Urothelium cell line (cell line): ENCODE measurements around the gene RASL11B.
"Not testable (repeated sequence)": the region's sequence is repeated elsewhere in the genome, so short reads cannot be mapped to it uniquely, and the experiment has no call there.

Experiments used
- DNase-seq: peaks from one replicate; pipeline ENCODE4 v3.0.0; 2011; ENCODE audit warnings: low spot score, mixed read lengths
- FAIRE-seq: peaks from 2 replicates; lab custom pipeline; 2011; peaks lifted over from hg19 to GRCh38; lab: Jason Lieb, UNC

RASL11B gene

GRCh38 chr4:52861879-52862616 lies at the start of gene RASL11B:
Gene RASL11B, plus strand, starts transcription at chr4:52862317. Its CDS starts 191 bp downstream, at chr4:52862508.
- DNase-seq = peak; percentile 91
- FAIRE-seq = no peak

- no peak for FAIRE-seq
- DNase-seq = no peak
Observed at GRCh38 chr4:52813546-52813945, 48.6 kb upstream of the RASL11B start.

- FAIRE-seq (no peak), DNase-seq (no peak)
Observed at GRCh38 chr4:52822583-52822971, 39.5 kb upstream of the RASL11B start.

GRCh38 chr4:52822972-52823701 lies 39.0 kb upstream of the RASL11B start:
- DNase-seq (peak; percentile 81), FAIRE-seq (peak; percentile 56)

GRCh38 chr4:52823702-52824092 lies 38.4 kb upstream of the RASL11B start:
- DNase-seq (no peak), FAIRE-seq (no peak)

GRCh38 chr4:52824270-52824602 lies 37.9 kb upstream of the RASL11B start:
- DNase-seq = no peak
- no peak for FAIRE-seq

GRCh38 chr4:52824603-52825459 lies 37.3 kb upstream of the RASL11B start:
- FAIRE-seq (peak; percentile 79), DNase-seq (no peak)

GRCh38 chr4:52825460-52826090 lies 36.5 kb upstream of the RASL11B start:
- peak; percentile 93 for FAIRE-seq

GRCh38 chr4:52833941-52834525 lies 28.1 kb upstream of the RASL11B start:
- FAIRE-seq (no peak), DNase-seq (no peak)

More at GRCh38 chr4:52825460-52826090, 36.5 kb upstream of the RASL11B start:
- DNase-seq = no peak

GRCh38 chr4:52834641-52835456 lies 27.3 kb upstream of the RASL11B start:
- not testable (repeated sequence) for DNase-seq, FAIRE-seq

- no peak for FAIRE-seq
Observed at GRCh38 chr4:52836120-52836519, 26.0 kb upstream of the RASL11B start.

GRCh38 chr4:52836678-52837077 lies 25.4 kb upstream of the RASL11B start:
- FAIRE-seq = no peak
- DNase-seq = no peak

More at GRCh38 chr4:52836120-52836519, 26.0 kb upstream of the RASL11B start:
- DNase-seq = no peak

GRCh38 chr4:52837716-52838558 lies 24.2 kb upstream of the RASL11B start:
- DNase-seq (peak; percentile 92), FAIRE-seq (peak; percentile 95)

- DNase-seq = no peak
- peak; percentile 82 for FAIRE-seq
Observed at GRCh38 chr4:52838729-52839586, 23.2 kb upstream of the RASL11B start.

- DNase-seq = no peak
- FAIRE-seq = no peak
Observed at GRCh38 chr4:52840531-52841370, 21.4 kb upstream of the RASL11B start.

GRCh38 chr4:52841682-52842456 lies 20.2 kb upstream of the RASL11B start:
- DNase-seq (peak; percentile 50), FAIRE-seq (no peak)
